Lung (tissue), 12 donors: ENCODE results near the gene TMEM98. TPM values are rescaled to one million over a fixed set of nuclear protein-coding genes. Genes with fewer than 3 reads are reported as not detected.

Source experiments
- ATAC-seq: fragments of 200-7000 bp; cut with Tn5 transposase; one replicate; pipeline ENCODE4 v1.9.1; 2020; ENCODE audit warnings: moderate number of reproducible peaks; ENCODE audit not compliant: insufficient read depth, low FRiP score
- DNase-seq, 3 donors: peaks; one replicate each; pipeline ENCODE4 v3.0.0-alpha.2; 2013 to 2017
- H3K27ac ChIP-seq, 2 donors: one replicate each; pipeline ENCODE4 v1.5.1; 2013; ENCODE audit warnings: mild to moderate bottlenecking in 2 of 2, moderate library complexity in 2 of 2, control low read depth in 1 of 2, inconsistent platforms in 1 of 2, low read depth in 1 of 2, low read length in 1 of 2
- H3K27me3 ChIP-seq, 3 donors: one replicate each; pipeline ENCODE4 v1.5.1; 2013; ENCODE audit warnings: low read length in 2 of 3; ENCODE audit not compliant: control insufficient read depth in 3 of 3, insufficient read depth in 3 of 3
- H3K36me3 ChIP-seq, 4 donors: one replicate each; pipeline ENCODE4 v1.5.1; 2013; ENCODE audit warnings: low read length in 4 of 4, mild to moderate bottlenecking in 1 of 4, moderate library complexity in 1 of 4; ENCODE audit not compliant: control insufficient read depth in 4 of 4, insufficient read depth in 4 of 4
- H3K4me1 ChIP-seq, 5 donors: one replicate each; pipeline ENCODE4 v1.5.1; 2013; ENCODE audit warnings: low read length in 5 of 5, mild to moderate bottlenecking in 2 of 5, moderate library complexity in 1 of 5; ENCODE audit not compliant: control insufficient read depth in 5 of 5, insufficient read depth in 5 of 5
- H3K4me3 ChIP-seq: one replicate; pipeline ENCODE4 v1.5.1; 2013; ENCODE audit warnings: mild to moderate bottlenecking, control low read depth, moderate library complexity
- H3K9ac ChIP-seq, 2 donors: one replicate each; pipeline ENCODE4 v1.5.1; 2013; ENCODE audit warnings: low read length in 2 of 2, control low read depth in 1 of 2; ENCODE audit not compliant: insufficient read depth in 1 of 2
- H3K9me3 ChIP-seq, 4 donors: one replicate each; pipeline ENCODE4 v1.5.1; 2013; ENCODE audit warnings: low read length in 3 of 4, mild to moderate bottlenecking in 1 of 4, moderate library complexity in 1 of 4; ENCODE audit not compliant: control insufficient read depth in 4 of 4, insufficient read depth in 3 of 4
- WGBS, 2 donors: extraction: QIAGEN DNeasy Blood & Tissue Kit; methylation state at CpG; one replicate each; pipeline ENCODE4 v1.1.7; 2013; 5-methylcytosine and 5-hydroxymethylcytosine counted together
- polyA plus RNA-seq, 2 donors: library from polyadenylated mRNA; stranded (reverse); fragments of 200-250 nt; gene quantifications; one replicate each; pipeline ENCODE4 v1.2.1, GENCODE V29; 2013
- total RNA-seq, 2 donors: library from RNA; depleted of rRNA in 1 of 2; stranded (reverse); fragments of >200 nt in 1 of 2; gene quantifications; one replicate each; pipeline ENCODE4 v1.2.1, GENCODE V29; 2014 to 2021
- TF ChIP-seq, protein P1 (sequence below): IDR thresholded peaks from 2 replicates; pipeline ENCODE4 v1.5.1; 2012; ENCODE audit warnings: mild to moderate bottlenecking; ENCODE audit errors: control extremely low read depth, extremely low read depth
- donor health status: control.
- donor health status: control.
- donor health status: Bipolar disorder and iron deficiency.
- donor health status: healthy.
- donor health status: DM: yes; HTN: yes; CAD: no.

TMEM98 gene
- total and polyA plus RNA-seq, 4 donors, result 28.4 to 176 (median 46.3) TPM

GRCh38 chr17:32927201-32927723 is 691 bp upstream of the TMEM98 start:
- H3K4me1 ChIP-seq, result peaks cover 0 to 25% (median 11%) of the 10 kb centered on the region in 5 donors
- H3K9ac ChIP-seq, result peak overlapping the region; percentile 43 to 83
- ATAC-seq, result no peak
- peak in 1 of 3 donors; percentile 59 for DNase-seq
- peak overlapping the region in 1 of 2 donors; percentile 49 for H3K27ac ChIP-seq
- H3K4me3 ChIP-seq, result peak overlapping the region; percentile 28
- H3K27me3 ChIP-seq, result no peaks in the 10 kb centered on the region
- 32 to 41% methylated on average over 11 of the region's 11 CpGs for WGBS, 2 donors
- peaks cover 0 to 14% (median 5%) of the 10 kb centered on the region in 4 donors for H3K36me3 ChIP-seq
- TF ChIP-seq, protein P1, sequence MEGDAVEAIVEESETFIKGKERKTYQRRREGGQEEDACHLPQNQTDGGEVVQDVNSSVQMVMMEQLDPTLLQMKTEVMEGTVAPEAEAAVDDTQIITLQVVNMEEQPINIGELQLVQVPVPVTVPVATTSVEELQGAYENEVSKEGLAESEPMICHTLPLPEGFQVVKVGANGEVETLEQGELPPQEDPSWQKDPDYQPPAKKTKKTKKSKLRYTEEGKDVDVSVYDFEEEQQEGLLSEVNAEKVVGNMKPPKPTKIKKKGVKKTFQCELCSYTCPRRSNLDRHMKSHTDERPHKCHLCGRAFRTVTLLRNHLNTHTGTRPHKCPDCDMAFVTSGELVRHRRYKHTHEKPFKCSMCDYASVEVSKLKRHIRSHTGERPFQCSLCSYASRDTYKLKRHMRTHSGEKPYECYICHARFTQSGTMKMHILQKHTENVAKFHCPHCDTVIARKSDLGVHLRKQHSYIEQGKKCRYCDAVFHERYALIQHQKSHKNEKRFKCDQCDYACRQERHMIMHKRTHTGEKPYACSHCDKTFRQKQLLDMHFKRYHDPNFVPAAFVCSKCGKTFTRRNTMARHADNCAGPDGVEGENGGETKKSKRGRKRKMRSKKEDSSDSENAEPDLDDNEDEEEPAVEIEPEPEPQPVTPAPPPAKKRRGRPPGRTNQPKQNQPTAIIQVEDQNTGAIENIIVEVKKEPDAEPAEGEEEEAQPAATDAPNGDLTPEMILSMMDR, result no peak
- no peaks in the 10 kb centered on the region for H3K9me3 ChIP-seq

GRCh38 chr17:32928586-32929535 is 908 bp downstream of the TMEM98 start:
- Histone ChIP-seq H3K27me3 (no peaks in the 10 kb centered on the region), H3K4me1 (peaks cover 0 to 31% (median 11%) of the 10 kb centered on the region in 5 donors), H3K9me3 (no peaks in the 10 kb centered on the region), H3K4me3 (peak overlapping the region; percentile 67), H3K36me3 (peaks cover 0 to 28% (median 13%) of the 10 kb centered on the region in 4 donors), H3K9ac (peak overlapping the region; percentile 90 to 94), H3K27ac (peak overlapping the region in 1 of 2 donors; percentile 74)
- TF ChIP-seq, protein P1, result no peak
- ATAC-seq (no peak), DNase-seq (peak; percentile 65 to 89 (median 85))
- 23 to 35% methylated on average over 19 of the region's 19 CpGs for WGBS, 2 donors

- DNase-seq, result no peak
- Histone ChIP-seq H3K9ac (peak overlapping the region in 1 of 2 donors; percentile 94), H3K27me3 (no peaks in the 10 kb centered on the region), H3K36me3 (peaks cover 0 to 34% (median 15%) of the 10 kb centered on the region in 4 donors), H3K9me3 (no peaks in the 10 kb centered on the region), H3K27ac (no peak overlapping the region), H3K4me1 (peaks cover 0 to 31% (median 11%) of the 10 kb centered on the region in 5 donors), H3K4me3 (no peak overlapping the region)
- ATAC-seq, result no peak
- 70 to 72% methylated on average over 2 of the region's 2 CpGs for WGBS, 2 donors
- TF ChIP-seq, protein P1, result no peak
These were observed 1.6 kb downstream of the TMEM98 start for GRCh38 chr17:32929588-32929987.
